Pancreas (tissue), 10 donors: ENCODE data around the gene AKNAD1. TPM values are rescaled to one million over a fixed set of nuclear protein-coding genes. Genes with fewer than 3 reads are reported as not detected.

ENCODE experiments used
- ATAC-seq, 4 donors: fragments of 200-7000 bp; cut with Tn5 transposase; one replicate each; pipeline versions ENCODE4 v1.8.0 to v1.9.1; 2020; ENCODE audit warnings: mild to moderate bottlenecking in 4 of 4, moderate library complexity in 4 of 4
- DNase-seq, 6 donors: peaks; one replicate each; pipeline ENCODE4 v3.0.0-alpha.2; 2020
- FAIRE-seq: peaks from 2 replicates; lab custom pipeline; 2012; peaks lifted over from hg19 to GRCh38; lab: Jason Lieb, UNC
- H3K27ac ChIP-seq, 4 donors: fragments of 200-600 bp; sonication (generic); 1 replicate in 3 of 4; 2 replicates in 1 of 4; pipeline versions ENCODE4 v1.5.0 to v1.8.0; 2020
- H3K27me3 ChIP-seq, 4 donors: fragments of 200-600 bp; one replicate each; pipeline ENCODE4 v1.8.0; 2021
- H3K36me3 ChIP-seq, 3 donors: fragments of 200-600 bp; sonication (generic) in 1 of 3; one replicate each; pipeline versions ENCODE4 v1.5.0 to v1.8.0; 2020 to 2021
- H3K4me1 ChIP-seq, 3 donors: fragments of 200-600 bp; one replicate each; pipeline ENCODE4 v1.8.0; 2021
- H3K4me3 ChIP-seq, 4 donors: fragments of 200-600 bp; sonication (generic) in 2 of 4; one replicate each; pipeline versions ENCODE4 v1.5.0 to v1.8.0; 2020 to 2021
- H3K9me3 ChIP-seq, 4 donors: fragments of 200-600 bp; one replicate each; pipeline ENCODE4 v1.8.0; 2021
- CTCF ChIP-seq, 4 donors: fragments of 200-600 bp; sonication (generic) in 3 of 4; IDR thresholded peaks; one replicate each; pipeline versions ENCODE4 v1.5.0 to v1.8.0; 2021; ENCODE audit warnings: antibody characterized with exemption in 4 of 4
- WGBS, 2 donors: extraction: QIAGEN DNeasy Blood & Tissue Kit; methylation state at CpG; one replicate each; pipeline ENCODE4 v1.1.7; 2013; 5-methylcytosine and 5-hydroxymethylcytosine counted together
- intact Hi-C, 3 donors: fragments of 100-400 bp; cut with DNase I; formaldehyde crosslinking; loops; one replicate each; pipeline versions ENCODE4 v1.11.1 to v1.14.2; 2022
- polyA plus RNA-seq, 2 donors: library from polyadenylated mRNA; stranded (reverse); fragments of 200-250 nt; gene quantifications; one replicate each; pipeline ENCODE4 v1.2.3, GENCODE V29; 2013
- total RNA-seq, 6 donors: library from RNA; stranded (reverse); fragmentation: NEBNext Ultra II Directional in 4 of 6; extraction: Animal tissue kit (Norgen Biotek cat#: 25700) in 4 of 6; gene quantifications; one replicate each; pipeline versions ENCODE4 v1.2.1 to v1.2.4, GENCODE V29; 2021 to 2023
- donor health status: healthy with polysubstance abuse.
- donor health status: DM: no; HTN: no; CAD: no; lungs with moderate emphysema.
- donor health status: DM: no; HTN: no; CAD: no.
- donor health status: control.
- donor health status: control.
- donor health status: Bipolar disorder and iron deficiency.
- donor health status: DM: yes; HTN: yes; CAD: no.
- donor health status: DM: no; HTN: no; CAD: no.
- donor health status: DM: no; HTN: no; CAD: no.
- donor health status: DM: yes; HTN: yes; CAD: no.

Gene AKNAD1
- total and polyA plus RNA-seq, 8 donors: 0.23 TPM; not detected in 7

- H3K4me1 ChIP-seq: no peaks in the 10 kb centered on the region
- no peak for TF ChIP-seq CTCF (IDR thresholded peaks at IDR 0.05)
- peaks cover 0 to 49% (median 2%) of the 10 kb centered on the region in 3 donors for H3K36me3 ChIP-seq
- H3K9me3 ChIP-seq: no peaks in the 10 kb centered on the region
- H3K27me3 ChIP-seq: no peaks in the 10 kb centered on the region
- no peak for DNase-seq
- WGBS, 2 donors: 70 to 71% methylated on average over 3 of the region's 3 CpGs
- no peak overlapping the region for H3K4me3 ChIP-seq
- no peak for ATAC-seq
- no peak for FAIRE-seq
- intact Hi-C loops: no loop called here
- H3K27ac ChIP-seq: no peak overlapping the region
These were observed 75.8 kb downstream of the AKNAD1 start for GRCh38 chr1:108780937-108781574.

GRCh38 chr1:108779455-108779854, 77.4 kb downstream of the AKNAD1 start:
- ATAC-seq: no peak
- Histone ChIP-seq H3K4me3 (no peak overlapping the region), H3K27ac (no peak overlapping the region), H3K27me3 (no peaks in the 10 kb centered on the region), H3K36me3 (peaks cover 0 to 39% (median 0%) of the 10 kb centered on the region in 3 donors), H3K9me3 (no peaks in the 10 kb centered on the region), H3K4me1 (no peaks in the 10 kb centered on the region)
- FAIRE-seq: no peak
- intact Hi-C loops: no loop called here
- DNase-seq: no peak
- no peak for TF ChIP-seq CTCF (IDR thresholded peaks at IDR 0.05)

- ATAC-seq: no peak
- peaks cover 0 to 41% (median 0%) of the 10 kb centered on the region in 3 donors for H3K36me3 ChIP-seq
- no peak overlapping the region for H3K27ac ChIP-seq
- H3K4me1 ChIP-seq: no peaks in the 10 kb centered on the region
- TF ChIP-seq CTCF (IDR thresholded peaks at IDR 0.05): no peak
- no peak for DNase-seq
- H3K27me3 ChIP-seq: no peaks in the 10 kb centered on the region
- intact Hi-C loops: no loop called here
- FAIRE-seq: no peak
- H3K4me3 ChIP-seq: no peak overlapping the region
- H3K9me3 ChIP-seq: no peaks in the 10 kb centered on the region
These were observed 79.1 kb downstream of the AKNAD1 start for GRCh38 chr1:108777839-108778238.

GRCh38 chr1:108767708-108768107, 89.2 kb downstream of the AKNAD1 start:
- FAIRE-seq (no peak), ATAC-seq (no peak), DNase-seq (no peak)
- no peaks in the 10 kb centered on the region for H3K4me1 ChIP-seq
- H3K4me3 ChIP-seq: no peak overlapping the region
- H3K27ac ChIP-seq: no peak overlapping the region
- WGBS, 2 donors: 70 to 77% methylated on average over 3 of the region's 3 CpGs
- no peak for TF ChIP-seq CTCF (IDR thresholded peaks at IDR 0.05)
- no peaks in the 10 kb centered on the region for H3K27me3 ChIP-seq
- H3K9me3 ChIP-seq: no peaks in the 10 kb centered on the region
- intact Hi-C loops: no loop called here
- peaks cover 0 to 30% (median 0%) of the 10 kb centered on the region in 3 donors for H3K36me3 ChIP-seq

- TF ChIP-seq CTCF (IDR thresholded peaks at IDR 0.05): no peak
- FAIRE-seq: no peak
- peaks cover 0 to 33% (median 0%) of the 10 kb centered on the region in 3 donors for H3K36me3 ChIP-seq
- 74 to 85% methylated on average over 1 of the region's 1 CpG for WGBS, 2 donors
- no peak for ATAC-seq
- H3K4me1 ChIP-seq: no peaks in the 10 kb centered on the region
- no peak for DNase-seq
- intact Hi-C loops: no loop called here
- no peaks in the 10 kb centered on the region for H3K9me3 ChIP-seq
- H3K27ac ChIP-seq: no peak overlapping the region
- no peak overlapping the region for H3K4me3 ChIP-seq
- no peaks in the 10 kb centered on the region for H3K27me3 ChIP-seq
These were observed 89.8 kb downstream of the AKNAD1 start for GRCh38 chr1:108767115-108767514.
